ENCODE results near the gene LRIT1.

LRIT1 gene

GRCh38 chr10:84214046-84214572, 27.2 kb downstream of the LRIT1 start:
- no peak for DNase-seq (ENCODE audit: low read depth)

GRCh38 chr10:84213076-84213475, 28.3 kb downstream of the LRIT1 start:
- no peak for TF ChIP-seq MYC (IDR thresholded peaks at IDR 0.05; ENCODE audit: low read depth, low read length)
- no peak for TF ChIP-seq MAX (IDR thresholded peaks at IDR 0.05; ENCODE audit: low read depth, low read length)
- no peak for TF ChIP-seq POLR2A (IDR thresholded peaks at IDR 0.05; ENCODE audit: extremely low read depth, insufficient read length)
- TF ChIP-seq CTCF (IDR thresholded peaks at IDR 0.05; ENCODE audit: low read depth, low read length), result no peak

More at GRCh38 chr10:84214046-84214572, 27.2 kb downstream of the LRIT1 start:
- no peak overlapping the region for H3K4me3 ChIP-seq (ENCODE audit: low read depth, low read length)
- no peak for TF ChIP-seq MYC (IDR thresholded peaks at IDR 0.05; ENCODE audit: low read depth, low read length)
- TF ChIP-seq POLR2A (IDR thresholded peaks at IDR 0.05; ENCODE audit: extremely low read depth, insufficient read length), result no peak
- TF ChIP-seq MAX (IDR thresholded peaks at IDR 0.05; ENCODE audit: low read depth, low read length), result no peak
- no peak for TF ChIP-seq CTCF (IDR thresholded peaks at IDR 0.05; ENCODE audit: low read depth, low read length)

GRCh38 chr10:84212014-84212413, 29.3 kb downstream of the LRIT1 start:
- no peak for TF ChIP-seq POLR2A (IDR thresholded peaks at IDR 0.05; ENCODE audit: extremely low read depth, insufficient read length)
- TF ChIP-seq MYC (IDR thresholded peaks at IDR 0.05; ENCODE audit: low read depth, low read length), result no peak
- no peak for TF ChIP-seq CTCF (IDR thresholded peaks at IDR 0.05; ENCODE audit: low read depth, low read length)
- no peak for TF ChIP-seq MAX (IDR thresholded peaks at IDR 0.05; ENCODE audit: low read depth, low read length)
- no peak for DNase-seq (ENCODE audit: low read depth)
- H3K4me3 ChIP-seq (ENCODE audit: low read depth, low read length), result no peak overlapping the region

More at GRCh38 chr10:84213076-84213475, 28.3 kb downstream of the LRIT1 start:
- DNase-seq (ENCODE audit: low read depth), result no peak
- no peak overlapping the region for H3K4me3 ChIP-seq (ENCODE audit: low read depth, low read length)

GRCh38 chr10:84211566-84211965, 29.8 kb downstream of the LRIT1 start:
- no peak for DNase-seq (ENCODE audit: low read depth)
- H3K4me3 ChIP-seq (ENCODE audit: low read depth, low read length), result no peak overlapping the region
- TF ChIP-seq CTCF (IDR thresholded peaks at IDR 0.05; ENCODE audit: low read depth, low read length), result no peak
- TF ChIP-seq MAX (IDR thresholded peaks at IDR 0.05; ENCODE audit: low read depth, low read length), result no peak
- no peak for TF ChIP-seq POLR2A (IDR thresholded peaks at IDR 0.05; ENCODE audit: extremely low read depth, insufficient read length)
- TF ChIP-seq MYC (IDR thresholded peaks at IDR 0.05; ENCODE audit: low read depth, low read length), result no peak

- no peak for TF ChIP-seq CTCF (IDR thresholded peaks at IDR 0.05; ENCODE audit: low read depth, low read length)
- no peak for TF ChIP-seq MAX (IDR thresholded peaks at IDR 0.05; ENCODE audit: low read depth, low read length)
Measured at GRCh38 chr10:84208023-84208422, 33.3 kb downstream of the LRIT1 start.

More at GRCh38 chr10:84208023-84208422, 33.3 kb downstream of the LRIT1 start:
- no peak for DNase-seq (ENCODE audit: low read depth)
- no peak overlapping the region for H3K4me3 ChIP-seq (ENCODE audit: low read depth, low read length)
